PC-3 (cell line): ENCODE data around the gene RPS15. TPM values are rescaled to one million over a fixed set of nuclear protein-coding genes. Genes with fewer than 3 reads are reported as not detected.

Experiments used
- ATAC-seq: fragments of 200-7000 bp; cut with Tn5 transposase; 2 replicates; pipeline ENCODE4 v1.9.1; 2020; ENCODE audit warnings: mild to moderate bottlenecking, moderate library complexity
- BruUV-seq: library from RNA; stranded (reverse); fragments of 400-500 nt; replicated peaks from 2 replicates; lab custom pipeline; 2021; lab: Mats Ljungman, UMichigan
- CTCF ChIA-PET: fragments of 300-600 bp; sonication (Branson Sonifier 250); formaldehyde crosslinking; loops from one replicate; lab custom pipeline; 2022; ENCODE audit warnings: antibody characterized with exemption; lab: Charles Lee
- POLR2A ChIA-PET: fragments of 300-600 bp; sonication (Branson Sonifier 250); formaldehyde crosslinking; loops from one replicate; lab custom pipeline; 2022; ENCODE audit warnings: antibody characterized with exemption; ENCODE audit not compliant: unreplicated experiment; lab: Charles Lee
- DNase-seq: peaks from one replicate; pipeline ENCODE4 v3.0.0-alpha.2; 2015
- H2AFZ ChIP-seq: fragments of 300-600 bp; sonication (generic); 2 replicates; pipeline ENCODE4 v1.6.0; 2016; ENCODE audit warnings: antibody characterized with exemption, low read length
- H3F3A ChIP-seq: fragments of 300-600 bp; sonication (generic); one replicate; pipeline ENCODE4 v1.6.0; 2017; ENCODE audit warnings: antibody characterized with exemption, low read length, control low read depth, mild to moderate bottlenecking; ENCODE audit not compliant: unreplicated experiment
- H3K27ac ChIP-seq: fragments of 300-600 bp; sonication (generic); 2 replicates; pipeline ENCODE4 v1.5.1; 2016; ENCODE audit warnings: mild to moderate bottlenecking, low read length
- H3K27me3 ChIP-seq: fragments of 300-600 bp; sonication (generic); 2 replicates; pipeline ENCODE4 v1.6.1; 2016; ENCODE audit warnings: low read length, mixed read lengths
- H3K36me3 ChIP-seq: fragments of 300-600 bp; sonication (generic); 2 replicates; pipeline ENCODE4 v1.6.1; 2016; ENCODE audit warnings: low read depth, mixed run types, low read length, mixed read lengths
- H3K4me1 ChIP-seq: fragments of 300-600 bp; sonication (generic); 2 replicates; pipeline ENCODE4 v1.5.1; 2016; ENCODE audit warnings: low read length; ENCODE audit not compliant: insufficient read depth
- H3K4me2 ChIP-seq: fragments of 300-600 bp; sonication (generic); 2 replicates; pipeline ENCODE4 v1.6.0; 2016; ENCODE audit warnings: low read length
- H3K4me3 ChIP-seq: fragments of 300-600 bp; sonication (generic); 2 replicates; pipeline ENCODE4 v1.5.1; 2016; ENCODE audit warnings: mild to moderate bottlenecking, low read length, mixed read lengths
- H3K79me2 ChIP-seq: fragments of 300-600 bp; sonication (generic); 2 replicates; pipeline ENCODE4 v1.6.1; 2017; ENCODE audit warnings: low read length, mixed read lengths
- H3K9ac ChIP-seq: fragments of 300-600 bp; sonication (generic); 2 replicates; pipeline ENCODE4 v1.6.0; 2016; ENCODE audit warnings: mild to moderate bottlenecking, low read length
- H3K9me2 ChIP-seq: fragments of 300-600 bp; sonication (generic); replicated peaks from 2 replicates; pipeline ENCODE4 v1.6.1; 2016; ENCODE audit warnings: mixed run types, low read length, mixed read lengths
- H3K9me3 ChIP-seq: fragments of 300-600 bp; sonication (generic); 2 replicates; pipeline ENCODE4 v1.6.1; 2016; ENCODE audit warnings: low read length, mixed read lengths
- H4K20me1 ChIP-seq: fragments of 300-600 bp; sonication (generic); 2 replicates; pipeline ENCODE4 v1.6.1; 2016; ENCODE audit warnings: low read length, mixed read lengths
- CTCF ChIP-seq: fragments of 300-600 bp; sonication (generic); conservative IDR thresholded peaks from 2 replicates; pipeline ENCODE4 v1.5.1; 2017; ENCODE audit warnings: antibody characterized with exemption, low read depth, mild to moderate bottlenecking, low read length
- EZH2 ChIP-seq: fragments of 300-600 bp; sonication (generic); IDR thresholded peaks from one replicate; pipeline ENCODE4 v1.6.1; 2017; ENCODE audit warnings: antibody characterized with exemption, mild to moderate bottlenecking, low read length; ENCODE audit not compliant: unreplicated experiment
- EZH2phosphoT487 ChIP-seq: fragments of 300-600 bp; sonication (generic); IDR thresholded peaks from 2 replicates; pipeline ENCODE4 v1.6.1; 2018; ENCODE audit warnings: mild to moderate bottlenecking, antibody characterized with exemption, low read length, borderline replicate concordance
- intact Hi-C: fragments of 100-400 bp; cut with micrococcal nuclease; formaldehyde crosslinking; loops from 2 replicates; pipeline ENCODE4 v1.9.0; 2023
- total RNA-seq: library from RNA; depleted of rRNA; stranded (reverse); fragments of >200 nt; gene quantifications from 2 replicates; pipeline ENCODE4 v1.2.3, GENCODE V29; 2014

RPS15 gene
- total RNA-seq, 1 experiment from 2014 or later, result 1,797 TPM

GRCh38 chr19:1421218-1421957, 16.8 kb upstream of the RPS15 start:
- Histone ChIP-seq H3F3A (no peaks in the 10 kb centered on the region), H3K9me3 (no peaks in the 10 kb centered on the region), H3K4me3 (no peak overlapping the region), H3K79me2 (peaks cover 44% of the 10 kb centered on the region), H3K27me3 (no peaks in the 10 kb centered on the region), H2AFZ (no peak overlapping the region), H3K4me1 (peaks cover 4% of the 10 kb centered on the region), H3K27ac (no peak overlapping the region), H3K9me2 (no peaks in the 10 kb centered on the region), H3K9ac (no peak overlapping the region), H3K4me2 (no peak overlapping the region), H4K20me1 (peaks cover 16% of the 10 kb centered on the region; the same call in 1 of the 2 replicates), H3K36me3 (peaks cover 32% of the 10 kb centered on the region; the same call in 1 of the 2 replicates)
- ATAC-seq (no peak), DNase-seq (no peak)
- TF ChIP-seq EZH2 (no peak), EZH2phosphoT487 (no peak), CTCF (no peak)
- ChIA-PET POLR2A (no interaction called here), CTCF (no interaction called here)
- no TSS peak for BruUV-seq
- intact Hi-C loops, result no loop called here

GRCh38 chr19:1421958-1422305, 16.3 kb upstream of the RPS15 start:
- Histone ChIP-seq H3K79me2 (peaks cover 39% of the 10 kb centered on the region), H4K20me1 (0 out of 2 replicates have a peak, but pooled peaks cover 12% of the 10 kb centered on the region), H3K4me1 (no peaks in the 10 kb centered on the region), H3K9me3 (no peaks in the 10 kb centered on the region), H3K4me3 (no peak overlapping the region), H3K4me2 (no peak overlapping the region), H3K36me3 (peaks cover 34% of the 10 kb centered on the region; the same call in 1 of the 2 replicates), H2AFZ (no peak overlapping the region), H3K27ac (no peak overlapping the region), H3K9me2 (no peaks in the 10 kb centered on the region), H3K9ac (no peak overlapping the region), H3F3A (no peaks in the 10 kb centered on the region), H3K27me3 (no peaks in the 10 kb centered on the region)
- no peak for ATAC-seq
- no TSS peak for BruUV-seq
- TF ChIP-seq EZH2, result no peak
- no peak for TF ChIP-seq CTCF
- TF ChIP-seq EZH2phosphoT487, result no peak
- no peak for DNase-seq
- ChIA-PET POLR2A (no interaction called here), CTCF (no interaction called here)
- intact Hi-C loops, result no loop called here

- no peaks in the 10 kb centered on the region for H3K27me3 ChIP-seq
- H3K4me2 ChIP-seq, result no peak overlapping the region
- no peaks in the 10 kb centered on the region for H3K9me2 ChIP-seq
- POLR2A ChIA-PET, result no interaction called here
- ATAC-seq, result no peak
- intact Hi-C loops, result no loop called here
- H3K4me1 ChIP-seq, result no peaks in the 10 kb centered on the region
- no peak overlapping the region for H3K27ac ChIP-seq
- H3K9me3 ChIP-seq, result no peaks in the 10 kb centered on the region
- no peak overlapping the region for H2AFZ ChIP-seq
- H3K9ac ChIP-seq, result no peak overlapping the region
- H3F3A ChIP-seq, result no peaks in the 10 kb centered on the region
- no TSS peak for BruUV-seq
- DNase-seq, result no peak
- CTCF ChIA-PET, result no interaction called here
- H4K20me1 ChIP-seq, result 0 out of 2 replicates have a peak, but pooled peaks cover 8% of the 10 kb centered on the region
- peaks cover 35% of the 10 kb centered on the region for H3K79me2 ChIP-seq
- H3K4me3 ChIP-seq, result no peak overlapping the region
- no peak for TF ChIP-seq CTCF
- peaks cover 34% of the 10 kb centered on the region; the same call in 1 of the 2 replicates for H3K36me3 ChIP-seq
These were observed 15.8 kb upstream of the RPS15 start for GRCh38 chr19:1422360-1422759.
